ENCODE results near the gene SLC24A3.
"Not testable (repeated sequence)": the region's sequence is repeated elsewhere in the genome, so short reads cannot be mapped to it uniquely, and the experiment has no call there.

Gene SLC24A3

GRCh38 chr20:19745106-19745505 is 532.7 kb downstream of the SLC24A3 start:
- no peak for DNase-seq (ENCODE audit: low read depth in 2 of 2)

GRCh38 chr20:19745584-19745983 is 533.1 kb downstream of the SLC24A3 start:
- DNase-seq (ENCODE audit: low read depth in 2 of 2): no peak

GRCh38 chr20:19746396-19746795 is 534.0 kb downstream of the SLC24A3 start:
- no peak for DNase-seq (ENCODE audit: low read depth in 2 of 2)

- DNase-seq (ENCODE audit: low read depth in 2 of 2): no peak
These were observed 535.5 kb downstream of the SLC24A3 start for GRCh38 chr20:19747903-19748302.

- no peak for DNase-seq (ENCODE audit: low read depth in 2 of 2)
These were observed 536.2 kb downstream of the SLC24A3 start for GRCh38 chr20:19748681-19749080.

GRCh38 chr20:19749618-19750071 is 537.2 kb downstream of the SLC24A3 start:
- DNase-seq (ENCODE audit: low read depth in 2 of 2): no peak

- DNase-seq (ENCODE audit: low read depth in 2 of 2): no peak
These were observed 537.7 kb downstream of the SLC24A3 start for GRCh38 chr20:19750101-19750606.

- DNase-seq (ENCODE audit: low read depth in 2 of 2): no peak
These were observed 538.6 kb downstream of the SLC24A3 start for GRCh38 chr20:19750907-19751636.

GRCh38 chr20:19754201-19754600 is 541.8 kb downstream of the SLC24A3 start:
- not testable (repeated sequence) for DNase-seq (ENCODE audit: low read depth in 2 of 2)

- DNase-seq (ENCODE audit: low read depth in 2 of 2): no peak
These were observed 544.5 kb downstream of the SLC24A3 start for GRCh38 chr20:19756761-19757486.

- no peak for DNase-seq (ENCODE audit: low read depth in 2 of 2)
These were observed 545.2 kb downstream of the SLC24A3 start for GRCh38 chr20:19757487-19758132.

GRCh38 chr20:19758133-19758500 is 545.7 kb downstream of the SLC24A3 start, which contains the start of gene RIN2:
RIN2 (plus strand) TSS chr20:19758258; CDS start chr20:19889602, 131,344 bp downstream.
- DNase-seq (ENCODE audit: low read depth in 2 of 2): no peak

GRCh38 chr20:19758501-19759331 is 546.3 kb downstream of the SLC24A3 start:
- DNase-seq (ENCODE audit: low read depth in 2 of 2): no peak

- DNase-seq (ENCODE audit: low read depth in 2 of 2): no peak
These were observed 547.9 kb downstream of the SLC24A3 start for GRCh38 chr20:19760371-19760721.

- DNase-seq (ENCODE audit: low read depth in 2 of 2): no peak
These were observed 548.9 kb downstream of the SLC24A3 start for GRCh38 chr20:19761326-19761725.

- DNase-seq (ENCODE audit: low read depth in 2 of 2): no peak
These were observed 549.4 kb downstream of the SLC24A3 start for GRCh38 chr20:19761841-19762240.

- DNase-seq (ENCODE audit: low read depth in 2 of 2): no peak
These were observed 551.8 kb downstream of the SLC24A3 start for GRCh38 chr20:19764207-19764606.

GRCh38 chr20:19765266-19765665 is 552.8 kb downstream of the SLC24A3 start:
- no peak for DNase-seq (ENCODE audit: low read depth in 2 of 2)

- no peak for DNase-seq (ENCODE audit: low read depth in 2 of 2)
These were observed 553.5 kb downstream of the SLC24A3 start for GRCh38 chr20:19765913-19766312.

- no peak for DNase-seq (ENCODE audit: low read depth in 2 of 2)
These were observed 554.6 kb downstream of the SLC24A3 start for GRCh38 chr20:19767070-19767469.

GRCh38 chr20:19768325-19768842 is 555.9 kb downstream of the SLC24A3 start:
- no peak for DNase-seq (ENCODE audit: low read depth in 2 of 2)
